ENCODE data around the gene LCORL.
A peak's percentile ranks its signal among the peaks of the same experiment; 100 is the strongest.
"Not testable (repeated sequence)": the region's sequence is repeated elsewhere in the genome, so short reads cannot be mapped to it uniquely, and the experiment has no call there.

Gene LCORL

DNA sequence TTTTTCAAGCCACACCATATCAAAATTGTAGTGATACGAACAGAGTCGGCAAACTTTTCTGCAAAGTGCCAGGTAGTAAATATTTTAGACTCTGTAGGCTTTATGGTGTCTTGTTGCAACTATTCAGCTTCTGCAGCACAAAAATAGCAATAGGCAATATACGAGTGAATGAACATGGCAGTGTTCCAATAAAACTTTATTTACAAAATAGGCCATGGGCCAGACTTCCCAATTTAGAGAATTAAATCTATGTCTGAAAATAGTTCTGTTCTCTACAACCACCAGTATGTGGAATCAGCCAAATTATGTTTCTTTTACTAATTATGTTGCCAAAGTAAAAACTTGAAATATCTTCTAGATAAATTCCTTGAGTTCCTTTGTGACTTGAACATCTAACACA is 154.3 kb downstream of the LCORL start:
- DNase-seq (ENCODE audit: low read depth, low spot score) = no peak

DNA sequence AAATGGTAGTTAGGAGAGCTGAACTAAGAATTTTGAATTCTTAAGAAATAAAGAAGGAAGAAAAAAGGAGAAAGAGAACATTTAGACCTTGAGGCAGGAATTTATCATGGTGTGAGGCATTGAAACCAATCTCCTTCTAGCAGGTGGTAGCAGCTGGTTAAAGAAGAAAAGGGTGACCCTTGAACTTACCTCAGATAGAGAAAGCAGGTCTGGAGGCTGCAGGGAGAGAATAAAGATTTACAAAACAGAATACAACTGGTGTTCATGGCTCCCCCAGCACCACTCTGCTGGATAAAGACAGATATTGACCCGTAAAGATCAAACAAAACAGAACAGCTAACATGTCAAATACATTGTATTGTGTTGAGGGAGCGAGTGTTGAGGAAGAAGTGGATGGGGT is 154.7 kb downstream of the LCORL start:
- no peak overlapping the region for H3K27ac ChIP-seq
- no peak for DNase-seq (ENCODE audit: low read depth, low spot score)

More for the DNA sequence above, 154.3 kb downstream of the LCORL start:
- no peak overlapping the region for H3K27ac ChIP-seq

DNA sequence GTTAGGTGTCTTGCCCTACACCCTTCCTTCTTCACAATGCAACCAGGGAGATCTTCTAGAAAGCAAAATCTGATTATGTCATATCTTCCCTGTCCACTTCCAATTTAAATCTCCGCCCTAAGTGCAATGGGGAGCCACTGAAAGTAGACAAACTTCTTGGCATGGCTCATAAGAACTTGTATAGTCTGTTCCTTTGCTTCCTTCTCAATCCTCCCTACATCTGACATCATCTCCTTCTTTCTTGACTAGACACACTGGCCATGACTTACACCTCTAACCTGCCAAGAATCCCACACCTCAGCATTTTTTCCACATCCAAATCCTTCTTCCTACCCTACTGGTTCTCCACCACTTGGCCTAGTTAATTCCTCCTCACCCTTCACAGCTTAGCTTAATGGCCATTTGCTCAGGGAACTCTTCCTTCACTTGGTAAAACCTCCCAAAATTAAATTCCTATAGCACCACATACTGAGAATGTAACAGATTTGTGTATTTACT is 155.6 kb downstream of the LCORL start:
- DNase-seq (ENCODE audit: low read depth, low spot score) = no peak
- no peak overlapping the region for H3K27ac ChIP-seq

DNA sequence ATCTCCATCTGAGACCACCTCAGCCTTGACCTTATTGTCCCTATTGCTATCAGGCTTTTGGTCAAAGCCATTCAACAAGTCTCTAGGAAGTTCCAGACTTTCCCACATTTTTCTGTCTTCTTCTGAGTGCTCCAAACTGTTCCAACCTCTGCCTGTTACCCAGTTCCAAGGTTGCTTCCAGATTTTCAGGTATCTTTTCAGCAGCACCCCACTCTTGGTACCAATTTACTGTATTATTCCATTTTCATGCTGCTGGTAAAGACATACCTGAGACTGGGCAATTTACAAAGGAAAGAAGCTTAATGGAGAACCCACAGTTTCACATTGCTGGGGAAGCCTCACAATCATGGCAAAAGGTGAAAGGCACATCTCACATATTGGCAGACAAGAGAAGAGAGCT is 159.6 kb downstream of the LCORL start:
- not testable (repeated sequence) for DNase-seq (ENCODE audit: low read depth, low spot score); H3K27ac ChIP-seq

DNA sequence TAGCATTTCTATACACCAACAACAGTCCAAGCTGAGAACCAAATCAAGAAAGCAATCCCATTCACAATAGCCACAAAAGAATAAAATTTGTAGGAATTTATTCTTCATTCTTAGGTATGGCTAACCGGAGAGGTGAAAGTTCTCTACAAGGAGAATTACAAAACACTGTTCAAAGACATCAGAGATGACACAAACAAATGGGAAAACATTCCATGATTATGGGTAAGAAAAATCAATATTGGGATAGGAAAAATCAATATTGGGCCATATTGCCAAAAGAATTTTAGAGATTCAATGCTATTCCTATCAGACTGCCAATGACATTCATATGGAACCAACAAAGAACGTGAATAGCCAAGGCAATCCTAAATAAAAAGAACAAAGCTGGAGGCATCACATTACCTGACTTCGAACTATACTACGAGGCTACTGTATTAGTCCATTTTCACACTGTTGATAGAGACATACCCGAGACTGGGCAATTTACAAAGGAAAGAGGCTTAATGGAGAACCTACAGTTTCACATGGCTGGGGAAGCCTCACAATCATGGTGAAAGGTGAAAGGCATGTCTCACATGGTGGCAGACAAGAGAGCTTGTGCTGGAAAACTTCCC is 161.7 kb downstream of the LCORL start:
- no peak overlapping the region for H3K27ac ChIP-seq
- DNase-seq (ENCODE audit: low read depth, low spot score) = no peak

DNA sequence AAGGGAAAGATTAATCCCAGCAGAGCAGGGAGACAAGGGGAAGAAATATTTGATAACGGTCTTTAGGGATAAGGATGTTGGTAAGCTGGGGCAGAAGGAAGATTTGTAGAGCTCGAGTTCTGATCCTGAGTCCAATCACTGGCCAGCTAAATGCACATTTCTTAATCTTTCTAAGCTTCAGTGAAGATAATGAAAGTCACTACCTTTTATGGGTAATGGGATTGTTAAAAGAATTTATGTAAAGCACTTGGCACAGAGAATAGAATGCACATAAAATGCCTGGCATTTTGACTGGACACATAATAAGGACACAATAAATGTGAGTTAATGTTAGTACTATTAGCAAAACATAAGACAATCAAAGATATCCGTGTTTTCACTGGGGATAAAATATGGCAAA is 167.5 kb downstream of the LCORL start:
- no peak for DNase-seq (ENCODE audit: low read depth, low spot score)
- H3K27ac ChIP-seq = no peak overlapping the region

DNA sequence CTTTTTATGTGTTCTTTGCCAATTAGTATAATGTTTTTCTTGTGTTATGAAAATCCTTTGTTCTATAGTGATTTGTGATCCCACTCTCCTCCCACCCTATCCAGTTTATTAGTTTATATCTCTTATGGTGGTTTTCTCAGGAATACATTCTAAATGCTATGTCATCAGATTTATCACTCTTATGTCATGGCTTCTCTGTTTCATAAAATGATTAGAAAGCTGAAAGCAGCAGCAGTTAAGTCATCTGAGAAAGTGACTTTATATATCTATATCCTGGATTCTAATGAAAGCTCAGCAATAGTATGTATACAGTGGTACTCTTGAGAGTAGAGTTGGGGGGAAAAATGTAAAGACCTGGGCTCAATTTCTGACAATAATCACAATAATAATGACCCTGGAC is 169.6 kb downstream of the LCORL start:
- no peak for DNase-seq (ENCODE audit: low read depth, low spot score)
- no peak overlapping the region for H3K27ac ChIP-seq

DNA sequence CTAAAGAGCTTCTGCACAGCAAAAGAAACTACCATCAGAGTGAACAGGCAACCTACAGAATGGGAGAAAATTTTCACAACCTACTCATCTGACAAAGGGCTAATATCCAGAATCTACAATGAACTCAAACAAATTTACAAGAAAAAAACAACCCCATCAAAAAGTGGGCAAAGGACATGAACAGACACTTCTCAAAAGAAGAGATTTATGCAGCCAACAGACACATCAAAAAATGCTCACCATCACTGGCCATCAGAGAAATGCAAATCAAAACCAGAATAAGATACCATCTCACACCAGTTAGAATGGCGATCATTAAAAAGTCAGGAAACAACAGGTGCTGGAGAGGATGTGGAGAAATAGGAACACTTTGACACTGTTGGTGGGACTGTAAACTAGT is 171.3 kb downstream of the LCORL start:
- H3K27ac ChIP-seq = not testable (repeated sequence)

DNA sequence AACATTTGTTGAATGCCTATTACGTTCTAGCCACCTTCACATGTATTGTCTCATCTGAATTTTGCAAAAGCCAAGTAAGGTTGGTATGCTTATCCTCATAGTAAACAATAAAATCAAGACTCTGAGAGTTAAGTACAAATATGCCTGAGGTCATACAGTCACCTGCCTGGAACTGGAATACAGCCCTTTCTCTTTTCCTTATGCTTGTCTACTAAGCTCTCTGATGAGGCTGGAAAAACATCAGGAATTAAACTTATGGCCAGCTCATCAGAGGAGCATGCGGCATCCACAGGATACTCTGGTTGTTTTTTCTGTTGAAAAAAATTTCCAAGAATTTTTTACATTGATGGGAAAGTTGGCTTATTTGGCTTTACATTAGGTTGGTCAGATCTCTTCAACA is 175.3 kb downstream of the LCORL start:
- DNase-seq (ENCODE audit: low read depth, low spot score) = peak; percentile 5
- no peak overlapping the region for H3K27ac ChIP-seq

More for the DNA sequence above, 171.3 kb downstream of the LCORL start:
- not testable (repeated sequence) for DNase-seq (ENCODE audit: low read depth, low spot score)

DNA sequence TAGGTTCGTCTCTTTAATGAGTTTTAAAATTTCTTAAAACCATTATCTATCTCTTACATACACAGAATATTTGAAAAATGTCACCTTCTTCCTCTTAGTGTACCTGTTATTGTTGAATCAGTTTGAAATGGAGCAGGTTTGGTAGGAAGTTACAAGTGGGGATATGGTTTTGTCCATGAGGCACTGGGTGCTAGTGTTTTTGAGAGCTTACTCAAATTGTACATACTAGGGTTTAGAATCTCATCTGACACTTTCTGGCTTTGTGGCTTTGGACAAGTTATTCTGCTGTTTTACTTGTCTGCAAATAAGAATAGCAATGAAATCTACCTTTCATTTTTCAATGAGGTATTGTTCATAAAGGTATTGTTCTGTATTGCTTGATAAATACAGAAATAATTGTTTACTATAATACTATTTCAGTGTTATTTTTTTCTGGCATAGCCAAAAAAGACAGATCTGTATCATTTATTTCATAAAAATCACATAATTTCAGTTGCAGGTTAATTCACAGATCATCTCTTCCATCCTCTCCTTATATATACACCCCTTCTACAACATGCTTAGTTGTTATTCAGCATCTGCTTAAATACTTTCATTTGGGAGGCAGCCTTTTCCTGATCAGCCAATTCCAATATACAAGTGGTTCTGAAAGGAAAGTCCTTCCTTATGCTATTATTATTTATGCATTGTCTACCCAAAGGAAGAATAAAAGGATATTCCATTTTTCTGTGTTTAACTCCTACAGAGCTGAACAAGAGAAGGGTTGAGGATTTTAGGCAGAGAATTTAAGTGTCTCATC is 197.5 kb downstream of the LCORL start:
- no peak overlapping the region for H3K27ac ChIP-seq
- DNase-seq (ENCODE audit: low read depth, low spot score) = no peak

DNA sequence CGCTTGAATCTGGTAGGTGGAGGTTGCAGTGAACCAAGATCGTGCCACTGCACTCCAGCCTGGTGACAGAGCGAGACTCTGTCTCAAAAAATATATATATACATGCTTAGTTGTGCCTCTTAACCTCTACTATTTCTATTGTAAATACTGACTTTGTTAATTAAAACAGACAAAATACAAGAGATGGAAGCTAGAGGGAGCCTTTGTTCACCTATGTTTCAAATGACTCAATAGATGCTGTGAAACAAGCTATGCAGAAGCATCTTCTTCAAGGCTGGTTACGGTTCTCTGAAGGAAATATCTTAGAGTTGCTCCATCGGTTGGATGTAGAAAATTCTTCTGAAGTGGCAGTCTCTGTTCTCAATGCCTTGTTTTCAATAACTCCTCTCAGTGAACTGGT is 204.5 kb downstream of the LCORL start:
- no peak overlapping the region for H3K27ac ChIP-seq
- DNase-seq (ENCODE audit: low read depth, low spot score) = no peak

DNA sequence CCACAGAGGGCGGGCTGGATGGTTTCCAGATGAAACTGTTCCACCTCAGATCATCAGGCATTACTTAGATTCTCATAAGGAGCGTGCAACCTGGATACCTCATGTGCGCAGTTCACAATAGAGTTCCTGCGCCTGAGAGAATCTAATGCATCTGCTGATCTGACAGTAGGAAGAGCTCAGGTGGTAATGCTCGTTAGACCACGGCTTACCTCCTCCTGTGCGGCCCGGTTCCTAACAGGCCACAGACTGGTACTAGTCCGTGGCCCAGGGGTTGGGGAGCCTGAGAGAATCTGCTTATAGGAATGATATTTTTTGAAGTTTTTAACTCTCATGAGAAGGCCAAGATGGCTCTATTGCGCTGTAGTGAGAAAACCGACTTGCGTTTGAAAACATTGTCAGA is 205.4 kb downstream of the LCORL start:
- DNase-seq (ENCODE audit: low read depth, low spot score) = no peak
- H3K27ac ChIP-seq = no peak overlapping the region

DNA sequence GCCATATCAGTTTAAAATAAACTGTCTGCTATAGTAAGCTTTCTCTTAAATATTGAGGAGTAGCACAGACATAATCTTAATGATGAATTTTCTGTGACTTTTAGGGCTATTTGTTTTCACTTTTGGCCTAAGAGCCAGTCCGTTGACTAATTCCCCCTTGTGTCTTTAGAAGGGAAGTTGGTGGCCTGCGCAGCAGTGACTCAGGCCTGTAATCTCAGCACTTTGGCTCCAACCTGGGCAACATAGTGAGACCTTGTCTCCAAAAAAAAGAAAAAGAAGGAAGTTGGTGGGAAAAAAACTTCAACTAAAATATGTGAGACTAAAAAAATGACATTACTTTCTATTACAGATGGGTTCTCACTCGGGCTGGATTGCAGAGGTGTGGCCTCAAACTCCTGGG is 207.4 kb downstream of the LCORL start:
- DNase-seq (ENCODE audit: low read depth, low spot score) = no peak
- no peak overlapping the region for H3K27ac ChIP-seq

DNA sequence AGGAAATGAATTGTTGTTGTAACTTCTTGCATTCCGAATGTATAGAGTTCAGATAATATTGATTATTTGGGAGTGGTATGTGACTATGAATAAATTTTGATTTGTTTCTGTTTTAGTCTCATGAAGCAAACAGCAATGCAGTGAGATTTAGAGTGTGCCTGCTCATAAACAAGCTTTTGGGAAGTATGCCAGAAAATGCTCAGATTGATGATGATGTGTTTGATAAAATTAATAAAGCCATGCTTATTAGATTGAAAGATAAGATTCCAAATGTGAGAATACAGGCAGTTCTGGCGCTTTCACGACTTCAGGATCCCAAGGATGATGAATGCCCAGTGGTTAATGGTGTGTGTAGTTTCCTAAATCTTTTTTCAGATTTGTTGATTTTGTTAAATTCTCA is 208.8 kb downstream of the LCORL start:
- H3K27ac ChIP-seq = no peak overlapping the region
- DNase-seq (ENCODE audit: low read depth, low spot score) = no peak

DNA sequence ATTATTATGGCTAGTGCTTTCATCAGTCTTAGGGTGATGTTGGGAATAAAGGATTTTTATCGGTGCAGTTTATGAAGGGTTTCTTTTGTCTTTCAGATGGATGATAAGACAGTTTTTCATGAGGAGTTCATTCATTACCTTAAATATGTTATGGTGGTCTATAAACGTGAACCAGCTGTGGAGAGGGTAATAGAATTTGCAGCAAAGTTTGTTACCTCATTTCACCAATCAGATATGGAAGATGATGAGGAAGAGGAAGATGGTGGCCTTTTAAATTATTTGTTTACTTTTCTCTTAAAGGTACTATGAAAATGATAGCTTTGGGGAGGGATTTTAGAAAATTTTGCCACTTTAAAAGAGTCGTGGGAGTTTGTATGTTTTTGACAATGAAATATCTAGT is 209.4 kb downstream of the LCORL start:
- no peak overlapping the region for H3K27ac ChIP-seq
- no peak for DNase-seq (ENCODE audit: low read depth, low spot score)

DNA sequence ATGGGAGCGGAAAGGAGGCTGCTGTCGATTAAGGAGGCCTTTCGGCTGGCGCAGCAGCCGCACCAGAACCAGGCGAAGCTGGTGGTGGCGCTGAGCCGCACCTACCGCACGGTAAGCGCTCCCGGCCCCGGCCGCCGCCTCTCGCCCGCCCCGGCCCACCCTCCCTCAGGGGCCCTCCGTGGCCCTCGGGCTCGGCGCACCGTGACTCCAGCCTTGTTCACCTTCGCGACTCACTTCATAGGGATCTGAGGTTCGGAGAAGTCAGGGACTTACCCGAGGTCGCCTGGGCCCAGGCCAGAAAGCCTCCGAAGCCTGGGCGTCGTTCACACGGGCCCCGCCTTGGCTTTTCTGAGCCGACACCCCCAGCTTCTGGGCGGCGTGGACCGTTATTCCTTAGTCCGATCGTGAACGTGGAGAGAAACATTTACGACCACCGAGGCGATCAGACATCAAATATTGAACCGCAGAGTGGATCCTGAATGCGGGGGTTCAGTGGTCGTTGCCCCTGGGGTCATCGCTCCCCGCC is 210.4 kb downstream of the LCORL start:
- DNase-seq (ENCODE audit: low read depth, low spot score) = no peak
- peak overlapping the region; percentile 86 for H3K27ac ChIP-seq

DNA sequence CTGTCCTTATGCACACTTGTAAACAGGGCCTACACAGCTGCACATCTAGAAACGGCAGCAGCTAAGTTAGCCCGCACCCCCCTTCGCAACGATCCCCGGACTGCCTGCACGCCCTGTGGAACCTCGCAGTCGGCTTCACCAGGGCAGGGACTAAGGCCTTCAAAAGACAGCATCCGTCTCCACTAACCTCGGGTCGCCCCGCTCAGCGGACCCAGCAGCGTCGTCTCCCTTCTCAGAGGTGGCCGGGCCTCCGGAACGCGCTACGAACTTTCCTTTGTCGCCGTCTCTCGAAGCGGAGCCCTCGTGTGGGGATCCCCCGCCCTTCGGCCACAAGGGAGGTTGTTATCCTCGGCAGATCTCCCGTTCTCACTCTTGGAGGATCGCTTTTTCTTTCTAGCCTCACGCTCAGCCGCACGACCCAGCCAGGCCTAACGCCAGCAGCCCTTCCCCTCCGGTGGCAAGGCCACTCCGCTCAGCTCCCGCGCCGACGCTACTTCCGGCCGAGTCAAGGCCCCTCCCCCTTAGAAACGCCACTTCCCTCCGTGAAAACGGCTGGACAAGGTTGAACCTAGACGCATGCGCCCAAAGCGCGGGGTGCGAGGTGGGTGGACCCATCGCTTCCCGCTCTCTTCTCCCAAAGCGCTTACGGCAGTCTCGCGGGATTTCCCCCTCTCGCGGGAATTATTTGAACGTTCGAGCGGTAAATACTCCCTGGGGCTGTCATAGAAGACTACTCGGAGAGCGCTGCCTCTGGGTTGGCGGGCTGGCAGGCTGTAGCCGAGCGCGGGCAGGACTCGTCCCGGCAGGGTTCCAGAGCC is 211.1 kb downstream of the LCORL start, which contains the start of the genes DCAF16 and NCAPG:
TSS of gene DCAF16 (minus strand) at position 498 of the 818 bp plus-strand sequence. CDS start 6,616 bp downstream, outside the sequence.
TSS of gene NCAPG (plus strand) at position 720 of the 818 bp plus-strand sequence. CDS start 99 bp downstream, outside the sequence.
- peak within 1 kb of the TSS; percentile 86 for H3K27ac ChIP-seq
- DNase-seq (ENCODE audit: low read depth, low spot score) = peak; percentile 93

DNA sequence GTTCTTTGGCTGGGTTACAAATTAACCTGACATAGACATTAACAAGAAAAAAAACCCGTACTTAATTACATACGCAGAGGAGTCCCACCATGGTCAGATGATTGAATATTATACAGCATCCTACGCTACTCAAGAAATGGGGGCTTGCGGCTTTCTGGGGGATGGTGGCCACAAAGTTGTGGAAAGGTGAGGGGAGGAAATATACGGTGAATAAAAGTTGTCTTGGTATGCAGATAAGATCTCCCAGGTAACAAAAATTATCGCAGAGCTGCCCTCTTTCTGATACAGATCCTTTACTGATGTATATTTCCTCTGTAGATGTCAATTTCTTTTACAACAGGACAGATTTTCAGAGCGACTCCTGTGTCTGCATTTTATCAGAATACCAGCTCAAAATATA is 211.9 kb downstream of the LCORL start:
- peak overlapping the region; percentile 86 for H3K27ac ChIP-seq
- no peak for DNase-seq (ENCODE audit: low read depth, low spot score)

DNA sequence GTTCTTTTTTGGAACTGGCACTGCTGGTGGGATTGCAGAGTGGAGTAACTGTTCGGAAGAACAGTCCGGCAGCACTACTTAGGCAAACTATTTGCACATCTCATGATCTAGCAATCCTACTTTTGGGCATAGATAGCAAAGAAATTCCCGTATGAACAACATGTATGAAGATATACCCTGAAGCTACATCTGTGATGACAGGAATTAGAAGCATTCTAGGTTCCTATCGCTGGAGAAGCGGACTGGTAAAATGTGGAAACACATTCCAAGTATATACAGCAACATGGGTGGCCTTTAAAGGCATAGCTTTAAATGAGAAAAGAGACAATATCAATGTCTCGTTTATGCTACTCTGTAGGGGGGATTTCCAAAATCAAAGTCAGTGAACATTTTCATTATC is 214.1 kb downstream of the LCORL start:
- no peak overlapping the region for H3K27ac ChIP-seq
- no peak for DNase-seq (ENCODE audit: low read depth, low spot score)

DNA sequence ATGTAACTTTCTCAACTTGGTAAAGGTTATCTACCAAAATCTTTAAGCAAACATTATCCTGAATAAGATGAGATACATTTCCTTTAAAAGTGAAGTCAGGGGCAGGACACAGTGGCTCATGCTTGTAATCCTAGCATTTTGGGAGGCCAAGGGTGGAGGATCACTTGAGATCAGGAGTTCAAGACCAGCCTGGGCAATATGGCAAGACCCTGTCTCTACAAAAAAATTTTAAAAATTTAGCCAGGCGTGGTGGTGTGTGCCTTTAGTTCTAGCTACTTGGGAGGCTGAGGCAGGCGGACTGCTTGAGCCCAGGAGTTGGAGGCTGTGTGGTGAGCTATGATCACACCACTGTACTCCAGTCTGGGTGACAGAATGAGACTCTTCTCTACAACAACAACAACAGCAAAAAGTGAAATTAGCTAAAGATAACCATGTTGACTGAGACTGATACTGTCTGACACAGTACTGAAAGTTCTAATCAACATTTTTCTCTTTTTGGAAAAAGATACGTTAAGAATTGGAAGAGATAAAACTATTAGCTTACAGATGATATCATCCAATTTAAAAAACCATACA is 215.9 kb downstream of the LCORL start:
- no peak for DNase-seq (ENCODE audit: low read depth, low spot score)
- no peak overlapping the region for H3K27ac ChIP-seq
